HG03342 (cell line): Measurements from ENCODE around the gene CHURC1.

Source experiments
- ATAC-seq: cut with Tn5 transposase; IDR thresholded peaks from one replicate; pipeline ENCODE4 v1.9.1; 2021; ENCODE audit warnings: mild to moderate bottlenecking, moderate library complexity; ENCODE audit not compliant: unreplicated experiment

CHURC1 gene

GRCh38 chr14:64983439-64984310, 69.4 kb downstream of the CHURC1 start:
- ATAC-seq, result no peak
